ENCODE data around the gene TMEM163. TPM values are rescaled to one million over a fixed set of nuclear protein-coding genes. Genes with fewer than 3 reads are reported as not detected.

Gene TMEM163
- total RNA-seq, 1 donor = not detected

DNA sequence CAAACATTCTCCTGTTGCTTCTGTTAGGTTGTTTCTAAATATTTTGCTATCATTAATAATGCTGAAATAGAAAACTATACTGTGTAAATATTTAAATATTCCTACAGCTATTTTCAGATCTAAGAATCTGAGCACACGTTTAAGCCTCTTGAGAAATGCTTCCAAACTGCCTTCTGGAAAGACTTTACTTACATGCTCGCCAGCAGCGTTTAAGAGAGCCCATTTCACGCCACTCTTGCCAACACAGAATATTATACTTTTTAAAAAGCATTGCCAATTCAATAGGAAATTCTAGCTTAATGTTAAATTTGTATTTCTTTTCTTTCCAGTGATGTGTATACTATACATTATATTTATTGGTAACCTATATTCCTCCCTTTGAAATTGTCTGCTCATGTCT, 92.0 kb downstream of the TMEM163 start:
- no peaks in the 10 kb centered on the region for H3K9me3 ChIP-seq (ENCODE audit: low read depth, low read length)
- H4K20me1 ChIP-seq (ENCODE audit: insufficient read depth, low read length) = no peaks in the 10 kb centered on the region
- no peaks in the 10 kb centered on the region for H3K4me1 ChIP-seq (ENCODE audit: insufficient read depth, low read length)
- no peak for DNase-seq (ENCODE audit: insufficient read length, low spot score, missing footprints)
- H3K4me3 ChIP-seq (ENCODE audit: insufficient read depth, low read length) = no peak overlapping the region
- no peaks in the 10 kb centered on the region for H3K36me3 ChIP-seq (ENCODE audit: insufficient read depth, low read length)
- no peak overlapping the region for H3K4me2 ChIP-seq (ENCODE audit: insufficient read depth, low read length)
- no peak for TF ChIP-seq CTCF (IDR thresholded peaks at IDR 0.05; ENCODE audit: extremely low read depth, low read depth, low read length)
- no peak overlapping the region for H3K27ac ChIP-seq (ENCODE audit: low read depth, low read length)
- no peak overlapping the region for H2AFZ ChIP-seq (ENCODE audit: low read length)
- H3K79me2 ChIP-seq (ENCODE audit: insufficient read depth, low read length) = no peaks in the 10 kb centered on the region
- H3K27me3 ChIP-seq (ENCODE audit: insufficient read depth, low read length) = no peaks in the 10 kb centered on the region

DNA sequence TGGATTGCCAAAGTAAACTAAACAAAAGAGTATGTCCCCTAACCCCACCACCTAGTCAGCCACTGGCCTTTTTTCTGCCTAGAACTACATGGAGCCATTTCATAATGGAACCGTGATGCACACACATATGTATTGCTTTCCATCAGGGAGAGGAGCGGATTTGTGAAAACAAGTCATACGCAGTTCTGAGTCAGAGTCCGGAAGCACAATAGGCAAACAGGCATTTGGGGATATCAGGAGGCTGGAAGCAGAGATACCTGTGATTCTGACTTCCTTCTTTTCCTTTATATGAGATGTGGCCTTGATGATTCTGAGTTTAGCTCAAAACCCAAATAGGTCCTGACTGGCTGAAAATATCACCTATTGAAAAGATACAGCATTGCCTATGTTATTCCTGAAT, 93.5 kb downstream of the TMEM163 start:
- TF ChIP-seq CTCF (IDR thresholded peaks at IDR 0.05; ENCODE audit: extremely low read depth, low read depth, low read length) = no peak
- H3K27ac ChIP-seq (ENCODE audit: low read depth, low read length) = no peak overlapping the region
- H3K27me3 ChIP-seq (ENCODE audit: insufficient read depth, low read length) = no peaks in the 10 kb centered on the region
- no peak overlapping the region for H3K4me2 ChIP-seq (ENCODE audit: insufficient read depth, low read length)
- no peak for DNase-seq (ENCODE audit: insufficient read length, low spot score, missing footprints)
- no peaks in the 10 kb centered on the region for H3K36me3 ChIP-seq (ENCODE audit: insufficient read depth, low read length)
- no peak overlapping the region for H2AFZ ChIP-seq (ENCODE audit: low read length)
- H3K4me1 ChIP-seq (ENCODE audit: insufficient read depth, low read length) = no peaks in the 10 kb centered on the region
- H4K20me1 ChIP-seq (ENCODE audit: insufficient read depth, low read length) = no peaks in the 10 kb centered on the region
- H3K9me3 ChIP-seq (ENCODE audit: low read depth, low read length) = no peaks in the 10 kb centered on the region
- no peaks in the 10 kb centered on the region for H3K79me2 ChIP-seq (ENCODE audit: insufficient read depth, low read length)
- H3K4me3 ChIP-seq (ENCODE audit: insufficient read depth, low read length) = no peak overlapping the region

DNA sequence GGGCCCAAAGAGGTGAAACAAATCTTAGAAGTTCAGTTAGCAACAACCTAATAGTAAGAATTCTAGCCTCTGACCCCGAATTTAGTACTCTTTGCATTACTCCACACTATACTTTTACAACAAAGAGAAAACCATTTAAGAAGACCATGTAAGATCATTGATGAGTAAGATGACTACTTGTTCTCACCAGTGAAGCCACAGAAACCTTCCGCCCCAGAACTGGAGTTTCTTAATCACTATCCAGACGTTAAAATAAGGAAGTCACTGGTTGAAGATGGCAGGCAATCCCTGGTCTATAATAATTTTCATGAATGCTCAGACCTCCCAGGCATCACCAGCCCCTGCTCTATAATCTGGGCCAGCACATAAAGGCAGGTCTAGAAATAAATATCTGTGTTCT, 95.0 kb downstream of the TMEM163 start:
- Histone ChIP-seq H2AFZ (ENCODE audit: low read length) (no peak overlapping the region), H3K27me3 (ENCODE audit: insufficient read depth, low read length) (no peaks in the 10 kb centered on the region), H3K27ac (ENCODE audit: low read depth, low read length) (no peak overlapping the region), H3K36me3 (ENCODE audit: insufficient read depth, low read length) (no peaks in the 10 kb centered on the region), H3K4me3 (ENCODE audit: insufficient read depth, low read length) (no peak overlapping the region), H3K4me1 (ENCODE audit: insufficient read depth, low read length) (no peaks in the 10 kb centered on the region), H3K79me2 (ENCODE audit: insufficient read depth, low read length) (no peaks in the 10 kb centered on the region), H4K20me1 (ENCODE audit: insufficient read depth, low read length) (no peaks in the 10 kb centered on the region), H3K4me2 (ENCODE audit: insufficient read depth, low read length) (no peak overlapping the region), H3K9me3 (ENCODE audit: low read depth, low read length) (no peaks in the 10 kb centered on the region)
- no peak for DNase-seq (ENCODE audit: insufficient read length, low spot score, missing footprints)
- no peak for TF ChIP-seq CTCF (IDR thresholded peaks at IDR 0.05; ENCODE audit: extremely low read depth, low read depth, low read length)

DNA sequence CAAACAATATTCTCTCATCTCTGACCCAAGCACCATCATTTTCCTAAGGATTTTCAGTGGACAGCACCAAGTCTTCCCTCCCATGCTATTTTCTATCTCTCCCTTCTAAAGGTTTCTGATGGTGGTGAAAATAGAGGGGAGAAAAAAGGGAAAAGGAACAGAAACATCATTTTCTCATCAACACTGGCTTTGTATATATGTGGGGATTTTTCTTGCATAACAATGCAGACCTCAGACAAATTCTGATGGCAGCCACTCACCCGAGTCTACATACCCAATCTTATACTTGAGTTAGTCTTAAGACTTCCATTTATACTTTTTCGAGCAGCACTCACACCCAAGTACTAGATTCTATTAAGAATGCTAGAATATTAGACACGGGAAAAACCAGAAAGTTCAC, 95.8 kb downstream of the TMEM163 start:
- Histone ChIP-seq H3K36me3 (ENCODE audit: insufficient read depth, low read length) (no peaks in the 10 kb centered on the region), H2AFZ (ENCODE audit: low read length) (no peak overlapping the region), H4K20me1 (ENCODE audit: insufficient read depth, low read length) (no peaks in the 10 kb centered on the region), H3K4me1 (ENCODE audit: insufficient read depth, low read length) (no peaks in the 10 kb centered on the region), H3K79me2 (ENCODE audit: insufficient read depth, low read length) (no peaks in the 10 kb centered on the region), H3K27ac (ENCODE audit: low read depth, low read length) (no peak overlapping the region), H3K9me3 (ENCODE audit: low read depth, low read length) (no peaks in the 10 kb centered on the region), H3K27me3 (ENCODE audit: insufficient read depth, low read length) (no peaks in the 10 kb centered on the region), H3K4me2 (ENCODE audit: insufficient read depth, low read length) (no peak overlapping the region), H3K4me3 (ENCODE audit: insufficient read depth, low read length) (no peak overlapping the region)
- no peak for DNase-seq (ENCODE audit: insufficient read length, low spot score, missing footprints)
- no peak for TF ChIP-seq CTCF (IDR thresholded peaks at IDR 0.05; ENCODE audit: extremely low read depth, low read depth, low read length)

Measured in osteoblast (primary cell).